ENCODE results near the gene SLC9A9. TPM values are rescaled to one million over a fixed set of nuclear protein-coding genes. Genes with fewer than 3 reads are reported as not detected.

SLC9A9 gene
- total RNA-seq, 4 donors from 2014 or later = 2.1 to 40.4 (median 7.2) TPM

DNA sequence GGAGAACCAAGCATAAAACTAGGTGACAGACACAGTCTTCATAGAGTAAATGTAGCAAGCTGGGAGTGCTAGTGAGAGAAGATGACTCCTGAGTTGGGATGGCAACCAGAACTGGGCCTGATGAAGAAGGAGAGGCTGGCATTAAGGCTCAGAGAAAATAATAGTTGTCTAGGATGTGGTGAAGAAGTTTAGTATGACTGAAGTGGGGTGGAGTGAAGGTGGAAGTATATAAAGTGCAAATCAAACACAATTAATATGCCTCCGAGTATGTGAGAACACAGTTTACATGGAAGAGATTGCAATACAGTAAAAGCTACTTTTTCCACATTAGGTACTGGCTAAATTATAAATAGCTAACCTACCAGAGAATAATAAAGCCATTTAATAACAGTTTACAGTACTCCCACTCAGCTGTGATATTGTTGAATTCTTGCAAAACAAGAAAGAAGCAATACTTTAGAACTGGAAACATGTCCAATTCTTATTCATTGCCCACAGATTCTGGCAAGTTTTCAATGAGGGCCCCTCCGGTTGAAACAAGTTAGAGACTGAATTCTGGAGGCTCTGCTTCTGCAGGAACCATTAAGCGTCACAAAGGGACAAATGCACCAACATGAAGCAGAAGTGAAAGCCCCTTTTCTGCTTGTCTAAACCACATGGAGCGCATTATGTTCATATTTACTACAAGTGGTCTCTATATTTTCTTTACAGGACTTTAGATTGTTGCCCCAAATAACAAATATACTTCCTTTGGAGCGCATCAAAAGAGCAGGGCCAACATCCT is 243.7 kb downstream of the SLC9A9 start:
- H3K4me3 ChIP-seq = no peak overlapping the region
- no peaks in the 10 kb centered on the region for H3K9me3 ChIP-seq
- peak overlapping the region in 1 of 4 donors; percentile 22 for H3K27ac ChIP-seq
- no peaks in the 10 kb centered on the region for H3K27me3 ChIP-seq
- H3K4me1 ChIP-seq = peaks cover 0 to 4% (median 0%) of the 10 kb centered on the region in 4 donors
- no peak for TF ChIP-seq POLR2A (IDR thresholded peaks at IDR 0.05)
- no peak for TF ChIP-seq CTCF (IDR thresholded peaks at IDR 0.05)
- H3K36me3 ChIP-seq = no peaks in the 10 kb centered on the region
- DNase-seq = no peak

GRCh38 chr3:143603774-143604173 is 244.5 kb downstream of the SLC9A9 start:
- TF ChIP-seq POLR2A (IDR thresholded peaks at IDR 0.05) = no peak
- TF ChIP-seq CTCF (IDR thresholded peaks at IDR 0.05) = no peak
- no peak for DNase-seq
- Histone ChIP-seq H3K27me3 (no peaks in the 10 kb centered on the region), H3K4me3 (no peak overlapping the region), H3K27ac (no peak overlapping the region), H3K4me1 (peaks cover 0 to 4% (median 0%) of the 10 kb centered on the region in 4 donors), H3K9me3 (no peaks in the 10 kb centered on the region), H3K36me3 (no peaks in the 10 kb centered on the region)

GRCh38 chr3:143601723-143602484 is 246.4 kb downstream of the SLC9A9 start:
- Histone ChIP-seq H3K36me3 (no peaks in the 10 kb centered on the region), H3K4me1 (peaks cover 0 to 4% (median 0%) of the 10 kb centered on the region in 4 donors), H3K9me3 (no peaks in the 10 kb centered on the region), H3K27me3 (no peaks in the 10 kb centered on the region), H3K4me3 (no peak overlapping the region), H3K27ac (no peak overlapping the region)
- no peak for DNase-seq
- TF ChIP-seq CTCF (IDR thresholded peaks at IDR 0.05) (no peak), POLR2A (IDR thresholded peaks at IDR 0.05) (no peak)

DNA sequence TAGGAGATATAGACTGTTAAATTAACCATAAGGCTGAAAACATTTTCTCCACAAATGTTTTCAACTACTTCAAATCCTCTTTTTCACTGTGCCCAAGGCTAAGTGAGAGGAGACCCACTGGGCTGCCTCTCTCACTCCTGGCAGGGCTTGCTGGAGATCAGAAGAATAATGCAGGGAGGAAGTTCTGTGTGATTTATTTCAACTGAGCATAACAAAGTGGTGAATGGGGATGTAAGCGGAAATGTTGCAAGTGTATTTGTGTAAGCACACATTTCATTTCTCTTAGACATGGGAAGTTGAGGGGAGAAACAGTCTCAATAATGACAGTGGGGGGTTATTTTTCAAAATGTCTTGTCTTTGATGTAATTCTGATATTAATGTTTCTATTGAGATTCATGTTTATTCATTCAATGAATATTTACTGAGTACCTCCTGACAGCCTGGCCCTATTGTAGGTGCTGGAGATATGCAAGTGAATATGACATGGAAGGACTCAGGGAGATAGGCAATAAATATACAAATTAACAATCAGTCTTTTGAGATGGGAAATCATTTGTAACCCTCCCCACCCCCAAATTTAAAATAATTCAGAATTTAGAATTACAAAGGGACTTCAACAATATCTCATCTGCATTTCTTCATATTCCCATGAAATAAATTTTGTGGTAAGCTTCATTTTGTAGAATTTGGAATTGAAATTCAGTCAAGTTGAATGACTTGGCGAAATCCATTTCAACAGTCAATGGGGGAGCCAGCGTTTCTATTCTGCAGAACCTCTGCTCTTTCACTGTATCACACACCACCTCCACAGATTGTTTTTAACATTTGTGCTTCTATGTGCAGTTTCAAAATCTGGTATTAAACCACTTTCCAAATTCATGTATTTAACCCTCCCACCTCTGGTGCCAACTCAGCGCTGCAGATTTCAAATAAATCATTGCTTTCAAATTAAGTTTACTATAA is 247.2 kb downstream of the SLC9A9 start:
- TF ChIP-seq CTCF (IDR thresholded peaks at IDR 0.05) (no peak), POLR2A (IDR thresholded peaks at IDR 0.05) (no peak)
- no peak for DNase-seq
- H3K4me3 ChIP-seq = no peak overlapping the region

More for the DNA sequence above, 247.2 kb downstream of the SLC9A9 start:
- Histone ChIP-seq H3K4me1 (peaks cover 0 to 4% (median 0%) of the 10 kb centered on the region in 4 donors), H3K36me3 (no peaks in the 10 kb centered on the region), H3K27me3 (no peaks in the 10 kb centered on the region), H3K9me3 (no peaks in the 10 kb centered on the region), H3K27ac (no peak overlapping the region)
